HG03378 (cell line): ENCODE measurements around the gene IGSF23.

Experiments used
- ATAC-seq: cut with Tn5 transposase; IDR thresholded peaks from one replicate; pipeline ENCODE4 v1.9.1; 2021; ENCODE audit warnings: mild to moderate bottlenecking, moderate library complexity; ENCODE audit not compliant: unreplicated experiment

The IGSF23 gene

GRCh38 chr19:44636439-44637389 is 23.4 kb downstream of the IGSF23 start:
- no peak for ATAC-seq

- ATAC-seq, result no peak
These were observed 24.0 kb downstream of the IGSF23 start for GRCh38 chr19:44637390-44637764.

- no peak for ATAC-seq
These were observed 27.2 kb downstream of the IGSF23 start for GRCh38 chr19:44640518-44640917.

GRCh38 chr19:44641501-44642265 is 28.3 kb downstream of the IGSF23 start:
- no peak for ATAC-seq

GRCh38 chr19:44642377-44642776 is 29.0 kb downstream of the IGSF23 start:
- ATAC-seq, result no peak

GRCh38 chr19:44643605-44644401 is 30.4 kb downstream of the IGSF23 start, which contains the start of gene PVR:
PVR (plus strand) TSS chr19:44643910; CDS start chr19:44644097, 187 bp downstream.
- ATAC-seq, result no peak

- no peak for ATAC-seq
These were observed 31.1 kb downstream of the IGSF23 start for GRCh38 chr19:44644402-44645016.

GRCh38 chr19:44645407-44646048 is 32.2 kb downstream of the IGSF23 start:
- ATAC-seq, result no peak

GRCh38 chr19:44646049-44646416 is 32.7 kb downstream of the IGSF23 start:
- no peak for ATAC-seq

- ATAC-seq, result no peak
These were observed 33.8 kb downstream of the IGSF23 start for GRCh38 chr19:44647144-44647543.

- ATAC-seq, result no peak
These were observed 35.4 kb downstream of the IGSF23 start for GRCh38 chr19:44648631-44649251.

- ATAC-seq, result no peak
These were observed 36.3 kb downstream of the IGSF23 start for GRCh38 chr19:44649578-44650145.

- ATAC-seq, result no peak
These were observed 40.0 kb downstream of the IGSF23 start for GRCh38 chr19:44653343-44653742.

- peak; percentile 78 for ATAC-seq
These were observed 40.8 kb downstream of the IGSF23 start for GRCh38 chr19:44653977-44654774.

- no peak for ATAC-seq
These were observed 44.0 kb downstream of the IGSF23 start for GRCh38 chr19:44657211-44657921.

GRCh38 chr19:44658069-44658733 is 44.8 kb downstream of the IGSF23 start:
- ATAC-seq, result no peak

GRCh38 chr19:44660081-44660480 is 46.7 kb downstream of the IGSF23 start:
- ATAC-seq, result no peak
